ENCODE data around the gene COCH. TPM values are rescaled to one million over a fixed set of nuclear protein-coding genes. Genes with fewer than 3 reads are reported as not detected.
"Not testable (repeated sequence)": the region's sequence is repeated elsewhere in the genome, so short reads cannot be mapped to it uniquely, and the experiment has no call there.

Gene COCH
- total RNA-seq, 2 donors from 2014 or later: 0.90 TPM; not detected in 1

- no peak for DNase-seq
- Mint-ChIP-seq H3K27ac (no peak overlapping the region), H3K4me3 (no peak overlapping the region), H3K27me3 (no peaks in the 10 kb centered on the region), H3K36me3 (ENCODE audit: low read depth) (no peaks in the 10 kb centered on the region), H3K4me1 (no peaks in the 10 kb centered on the region)
- no peak for ATAC-seq
- no peaks in the 10 kb centered on the region for H3K9me3 ChIP-seq (ENCODE audit: control insufficient read depth, low read length, poor library complexity, severe bottlenecking)
Observed at GRCh38 chr14:30884901-30885300, 10.5 kb downstream of the COCH start.

- DNase-seq: no peak
- Mint-ChIP-seq H3K4me3 (no peak overlapping the region), H3K27ac (no peak overlapping the region), H3K36me3 (ENCODE audit: low read depth) (no peaks in the 10 kb centered on the region), H3K4me1 (no peaks in the 10 kb centered on the region), H3K27me3 (no peaks in the 10 kb centered on the region)
- H3K9me3 ChIP-seq (ENCODE audit: control insufficient read depth, low read length, poor library complexity, severe bottlenecking): no peaks in the 10 kb centered on the region
- ATAC-seq: no peak
Observed at GRCh38 chr14:30885840-30886740, 11.7 kb downstream of the COCH start.

- no peak overlapping the region for H3K4me3 Mint-ChIP-seq
- no peak for DNase-seq
- H3K27me3 Mint-ChIP-seq: no peaks in the 10 kb centered on the region
- H3K4me1 Mint-ChIP-seq: no peaks in the 10 kb centered on the region
- no peak overlapping the region for H3K27ac Mint-ChIP-seq
- ATAC-seq: no peak
- H3K9me3 ChIP-seq (ENCODE audit: control insufficient read depth, low read length, poor library complexity, severe bottlenecking): no peaks in the 10 kb centered on the region
- H3K36me3 Mint-ChIP-seq (ENCODE audit: low read depth): no peaks in the 10 kb centered on the region
Observed at GRCh38 chr14:30888480-30889243, 14.3 kb downstream of the COCH start.

GRCh38 chr14:30889244-30889594 is 14.9 kb downstream of the COCH start:
- Mint-ChIP-seq H3K36me3 (ENCODE audit: low read depth) (no peaks in the 10 kb centered on the region), H3K4me3 (no peak overlapping the region), H3K27ac (no peak overlapping the region), H3K27me3 (no peaks in the 10 kb centered on the region), H3K4me1 (no peaks in the 10 kb centered on the region)
- H3K9me3 ChIP-seq (ENCODE audit: control insufficient read depth, low read length, poor library complexity, severe bottlenecking): no peaks in the 10 kb centered on the region
- ATAC-seq: no peak
- DNase-seq: no peak

GRCh38 chr14:30893819-30894218 is 19.5 kb downstream of the COCH start:
- Mint-ChIP-seq H3K27ac (no peak overlapping the region), H3K36me3 (ENCODE audit: low read depth) (peaks cover 8% of the 10 kb centered on the region), H3K27me3 (no peaks in the 10 kb centered on the region), H3K4me1 (peaks cover 11% of the 10 kb centered on the region), H3K4me3 (no peak overlapping the region)
- ATAC-seq: no peak
- no peaks in the 10 kb centered on the region for H3K9me3 ChIP-seq (ENCODE audit: control insufficient read depth, low read length, poor library complexity, severe bottlenecking)
- DNase-seq: no peak

GRCh38 chr14:30894923-30895515 is 20.7 kb downstream of the COCH start:
- H3K4me3 Mint-ChIP-seq: peak overlapping the region; percentile 7
- H3K9me3 ChIP-seq (ENCODE audit: control insufficient read depth, low read length, poor library complexity, severe bottlenecking): no peaks in the 10 kb centered on the region
- ATAC-seq (no peak), DNase-seq (no peak)
- H3K27me3 Mint-ChIP-seq: no peaks in the 10 kb centered on the region
- H3K36me3 Mint-ChIP-seq (ENCODE audit: low read depth): peaks cover 12% of the 10 kb centered on the region
- no peak overlapping the region for H3K27ac Mint-ChIP-seq
- peaks cover 14% of the 10 kb centered on the region for H3K4me1 Mint-ChIP-seq

GRCh38 chr14:30896435-30896834 is 22.1 kb downstream of the COCH start:
- peak overlapping the region; percentile 81 for H3K27ac Mint-ChIP-seq
- peaks cover 12% of the 10 kb centered on the region for H3K36me3 Mint-ChIP-seq (ENCODE audit: low read depth)
- peaks cover 14% of the 10 kb centered on the region for H3K4me1 Mint-ChIP-seq
- no peak for DNase-seq
- no peaks in the 10 kb centered on the region for H3K9me3 ChIP-seq (ENCODE audit: control insufficient read depth, low read length, poor library complexity, severe bottlenecking)
- ATAC-seq: no peak
- H3K27me3 Mint-ChIP-seq: no peaks in the 10 kb centered on the region
- H3K4me3 Mint-ChIP-seq: no peak overlapping the region

GRCh38 chr14:30897121-30897520 is 22.8 kb downstream of the COCH start:
- peaks cover 12% of the 10 kb centered on the region for H3K36me3 Mint-ChIP-seq (ENCODE audit: low read depth)
- not testable (repeated sequence) for ATAC-seq; DNase-seq; H3K27me3 Mint-ChIP-seq; H3K9me3 ChIP-seq (ENCODE audit: control insufficient read depth, low read length, poor library complexity, severe bottlenecking); H3K4me3 Mint-ChIP-seq; H3K27ac Mint-ChIP-seq
- peaks cover 17% of the 10 kb centered on the region for H3K4me1 Mint-ChIP-seq

- no peaks in the 10 kb centered on the region for H3K9me3 ChIP-seq (ENCODE audit: control insufficient read depth, low read length, poor library complexity, severe bottlenecking)
- Mint-ChIP-seq H3K36me3 (ENCODE audit: low read depth) (peaks cover 4% of the 10 kb centered on the region), H3K4me3 (no peak overlapping the region), H3K27ac (no peak overlapping the region), H3K27me3 (no peaks in the 10 kb centered on the region), H3K4me1 (peaks cover 12% of the 10 kb centered on the region)
- DNase-seq (no peak), ATAC-seq (no peak)
Observed at GRCh38 chr14:30903285-30904124, 29.1 kb downstream of the COCH start.

- no peak for DNase-seq
Observed at GRCh38 chr14:30906752-30907658, 32.6 kb downstream of the COCH start.

GRCh38 chr14:30907659-30908057 is 33.3 kb downstream of the COCH start:
- ATAC-seq (no peak), DNase-seq (no peak)
- H3K27me3 Mint-ChIP-seq: no peaks in the 10 kb centered on the region
- H3K4me1 Mint-ChIP-seq: peaks cover 4% of the 10 kb centered on the region
- H3K27ac Mint-ChIP-seq: no peak overlapping the region
- H3K4me3 Mint-ChIP-seq: no peak overlapping the region
- H3K36me3 Mint-ChIP-seq (ENCODE audit: low read depth): no peaks in the 10 kb centered on the region
- H3K9me3 ChIP-seq (ENCODE audit: control insufficient read depth, low read length, poor library complexity, severe bottlenecking): no peaks in the 10 kb centered on the region

More at GRCh38 chr14:30906752-30907658, 32.6 kb downstream of the COCH start:
- no peak overlapping the region for H3K27ac Mint-ChIP-seq
- H3K4me1 Mint-ChIP-seq: peaks cover 4% of the 10 kb centered on the region
- H3K36me3 Mint-ChIP-seq (ENCODE audit: low read depth): no peaks in the 10 kb centered on the region
- no peaks in the 10 kb centered on the region for H3K9me3 ChIP-seq (ENCODE audit: control insufficient read depth, low read length, poor library complexity, severe bottlenecking)
- H3K4me3 Mint-ChIP-seq: no peak overlapping the region
- ATAC-seq: no peak
- H3K27me3 Mint-ChIP-seq: no peaks in the 10 kb centered on the region

- H3K9me3 ChIP-seq (ENCODE audit: control insufficient read depth, low read length, poor library complexity, severe bottlenecking): no peaks in the 10 kb centered on the region
- DNase-seq: no peak
- no peak for ATAC-seq
- Mint-ChIP-seq H3K36me3 (ENCODE audit: low read depth) (no peaks in the 10 kb centered on the region), H3K27ac (no peak overlapping the region), H3K4me1 (peaks cover 4% of the 10 kb centered on the region), H3K27me3 (no peaks in the 10 kb centered on the region), H3K4me3 (no peak overlapping the region)
Observed at GRCh38 chr14:30908826-30909225, 34.5 kb downstream of the COCH start.
